Transverse colon (tissue), 4 donors: ENCODE results near the gene ELP4. TPM values are rescaled to one million over a fixed set of nuclear protein-coding genes. Genes with fewer than 3 reads are reported as not detected.
"Not testable (repeated sequence)": the region's sequence is repeated elsewhere in the genome, so short reads cannot be mapped to it uniquely, and the experiment has no call there.

ENCODE experiments used
- DNase-seq: peaks from one replicate; pipeline ENCODE4 v3.0.0-alpha.2; 2019
- H3K27ac ChIP-seq, 4 donors: fragments of 200-600 bp; sonication (generic); 2 replicates each; pipeline ENCODE4 v1.5.1; 2016 to 2018; ENCODE audit warnings: inconsistent platforms in 4 of 4
- H3K27me3 ChIP-seq: fragments of 200-600 bp; sonication (generic); 2 replicates; pipeline ENCODE4 v1.5.1; 2017; ENCODE audit warnings: inconsistent platforms
- H3K36me3 ChIP-seq, 4 donors: fragments of 200-600 bp; sonication (generic); 2 replicates each; pipeline ENCODE4 v1.5.1; 2017 to 2019; ENCODE audit warnings: inconsistent platforms in 4 of 4
- H3K4me1 ChIP-seq, 4 donors: fragments of 200-600 bp; sonication (generic); 2 replicates each; pipeline ENCODE4 v1.5.1; 2017 to 2020; ENCODE audit warnings: inconsistent platforms in 4 of 4
- H3K4me3 ChIP-seq, 4 donors: fragments of 200-600 bp; sonication (generic); 1 replicate in 1 of 4; 2 replicates in 3 of 4; pipeline versions ENCODE4 v1.5.1 to v1.6.1; 2017 to 2019; ENCODE audit warnings: inconsistent platforms in 4 of 4
- H3K9me3 ChIP-seq, 2 donors: fragments of 200-600 bp; sonication (generic); 2 replicates each; pipeline ENCODE4 v1.5.1; 2017 to 2019; ENCODE audit warnings: inconsistent platforms in 2 of 2
- CTCF ChIP-seq, 5 experiments: fragments of 200-600 bp in 3 of 5; fragments of 450-650 bp in 2 of 5; sonication (generic) in 3 of 5; IDR thresholded peaks; 1 replicate in 2 of 5; 2 replicates in 3 of 5; pipeline ENCODE4 v1.5.1; 2016 to 2017; ENCODE audit warnings: antibody characterized with exemption in 5 of 5, inconsistent platforms in 3 of 5, mild to moderate bottlenecking in 2 of 5, moderate library complexity in 1 of 5
- EP300 ChIP-seq: sonication (generic); formaldehyde crosslinking; IDR thresholded peaks from one replicate; pipeline ENCODE4 v1.6.1; 2017; ENCODE audit warnings: antibody characterized with exemption, low read depth
- POLR2A ChIP-seq: fragments of 450-650 bp; IDR thresholded peaks from one replicate; pipeline ENCODE4 v1.6.1; 2016; ENCODE audit warnings: antibody characterized with exemption, mild to moderate bottlenecking, moderate library complexity
- POLR2AphosphoS5 ChIP-seq, 3 donors: sonication (generic); formaldehyde crosslinking; IDR thresholded peaks; one replicate each; pipeline ENCODE4 v1.6.1; 2016; ENCODE audit warnings: antibody characterized with exemption in 3 of 3
- WGBS, 2 donors: methylation state at CpG; one replicate each; pipeline ENCODE4 v1.1.5; 2018; ENCODE audit warnings: low coverage in 1 of 2; 5-methylcytosine and 5-hydroxymethylcytosine counted together
- in situ Hi-C, 4 donors: fragments of 200-750 bp; cut with MboI; loops; one replicate each; pipeline versions ENCODE4 v1.15.0 to v1.15.1; 2017; ENCODE audit warnings: low sequenced_read_pairs in 3 of 4, low pct_ligation_motif_present in 1 of 4, low pct_unique_long_range_greater_than_20kb in 1 of 4
- intact Hi-C: fragments of 100-400 bp; cut with DNase I; formaldehyde crosslinking; loops from one replicate; pipeline ENCODE4 v1.15.1; 2023; ENCODE audit warnings: low total_unique reads
- total RNA-seq, 4 donors: library from RNA; depleted of rRNA; stranded (reverse); fragments of >200 nt; gene quantifications; one replicate each; pipeline ENCODE4 v1.1.0, GENCODE V29; 2016

ELP4 gene
- total RNA-seq, 4 donors from 2014 or later = 14.2 to 46.4 (median 23.6) TPM

- Histone ChIP-seq H3K27ac (no peak overlapping the region), H3K36me3 (no peaks in the 10 kb centered on the region), H3K4me1 (peaks cover 0 to 11% (median 3%) of the 10 kb centered on the region in 4 donors), H3K27me3 (no peaks in the 10 kb centered on the region), H3K9me3 (peaks cover 2 to 4% of the 10 kb centered on the region in 2 donors), H3K4me3 (no peak overlapping the region)
- DNase-seq = no peak
- TF ChIP-seq POLR2AphosphoS5 (IDR thresholded peaks at IDR 0.05) (no peak), CTCF (IDR thresholded peaks at IDR 0.05) (no peak), EP300 (no peak), POLR2A (no peak)
- whole genome bisulfite sequencing, 2 donors = 93 to 100% methylated on average over 1 of the region's 1 CpG
- in situ Hi-C loops = no loop called here
- intact Hi-C loops = no loop called here
Measured at GRCh38 chr11:31560842-31561476, 51.4 kb downstream of the ELP4 start.

DNA sequence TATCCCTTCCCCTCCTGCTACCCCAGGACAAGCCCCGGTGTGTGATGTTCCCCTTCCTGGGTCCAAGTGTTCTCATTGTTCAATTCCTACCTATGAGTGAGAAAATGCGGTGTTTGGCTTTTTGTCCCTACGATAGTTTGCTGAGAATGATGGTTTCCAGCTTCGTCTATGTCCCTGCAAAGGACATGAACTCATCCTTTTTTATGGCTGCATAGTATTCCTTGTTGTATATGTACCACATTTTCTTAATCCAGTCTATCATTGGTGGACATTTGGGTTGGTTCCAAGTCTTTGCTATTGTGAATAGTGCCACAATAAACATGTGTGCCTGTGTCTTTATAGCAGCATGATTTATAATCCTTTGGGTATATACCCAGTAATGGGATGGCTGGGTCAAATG is 55.0 kb downstream of the ELP4 start:
- DNase-seq, H3K9me3 ChIP-seq, H3K4me3 ChIP-seq, H3K4me1 ChIP-seq, H3K36me3 ChIP-seq, in situ Hi-C loops, H3K27ac ChIP-seq, intact Hi-C loops, H3K27me3 ChIP-seq: not testable (repeated sequence)
- WGBS, 2 donors = 96 to 97% methylated on average over 4 of the region's 4 CpGs

DNA sequence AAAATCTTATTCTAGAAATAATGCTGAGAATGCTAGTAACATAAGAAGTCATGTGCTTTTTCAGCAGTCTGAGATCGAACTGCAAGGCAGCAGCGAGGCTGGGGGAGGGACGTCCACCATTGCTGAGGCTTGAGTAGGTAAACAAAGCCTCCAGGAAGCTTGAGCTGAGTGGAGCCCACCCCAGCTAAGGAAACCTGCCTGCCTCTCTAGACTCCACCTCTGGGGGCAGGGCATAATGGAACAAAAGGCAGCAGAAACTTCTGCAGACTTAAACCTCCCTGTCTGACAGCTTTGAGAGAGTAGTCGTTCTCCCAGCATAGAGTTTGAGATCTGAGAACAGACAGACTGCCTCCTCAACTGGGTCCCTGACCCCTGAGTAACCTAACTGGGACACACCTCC is 64.6 kb downstream of the ELP4 start:
- H3K4me1 ChIP-seq, H3K27ac ChIP-seq, DNase-seq, intact Hi-C loops, H3K4me3 ChIP-seq, H3K36me3 ChIP-seq, in situ Hi-C loops, H3K27me3 ChIP-seq, H3K9me3 ChIP-seq: not testable (repeated sequence)
- WGBS, 2 donors = 97 to 100% methylated on average over 2 to 4 of the region's 4 CpGs

DNA sequence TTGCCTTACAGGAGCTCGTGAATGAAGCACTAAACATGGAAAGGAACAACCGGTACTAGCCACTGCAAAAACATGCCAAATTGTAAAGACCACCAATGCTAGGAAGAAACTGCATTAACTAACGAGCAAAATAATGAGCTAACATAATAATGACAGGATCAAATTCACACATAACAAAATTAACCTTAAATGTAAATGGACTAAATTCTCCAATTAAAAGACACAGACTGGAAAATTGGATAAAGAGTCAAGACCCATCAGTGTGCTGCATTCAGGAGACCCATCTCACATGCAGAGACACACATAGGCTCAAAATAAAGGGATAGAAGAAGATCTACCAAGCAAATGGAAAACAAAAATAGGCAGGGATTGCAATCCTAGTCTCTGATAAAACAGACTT is 66.2 kb downstream of the ELP4 start:
- H3K36me3 ChIP-seq, H3K27ac ChIP-seq, H3K9me3 ChIP-seq, H3K4me1 ChIP-seq, in situ Hi-C loops, DNase-seq, H3K4me3 ChIP-seq, intact Hi-C loops, H3K27me3 ChIP-seq: not testable (repeated sequence)
- 95 to 100% methylated on average over 3 of the region's 3 CpGs for WGBS, 2 donors

DNA sequence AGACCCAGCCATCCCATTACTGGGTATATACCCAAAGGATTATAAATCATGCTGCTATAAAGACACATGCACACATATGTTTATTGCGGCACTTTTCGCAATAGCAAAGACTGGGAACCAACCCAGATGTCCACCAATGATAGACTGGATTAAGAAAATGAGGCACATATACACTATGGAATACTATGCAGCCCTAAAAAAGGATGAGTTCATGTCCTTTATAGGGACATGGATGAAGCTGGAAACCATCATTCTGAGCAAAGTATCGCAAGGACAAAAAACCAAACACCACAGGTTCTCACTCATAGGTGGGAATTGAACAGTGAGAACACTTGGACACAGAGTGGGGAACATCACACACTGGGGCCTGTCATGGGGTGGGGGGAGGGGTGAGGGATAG is 69.8 kb downstream of the ELP4 start:
- H3K27me3 ChIP-seq, H3K4me3 ChIP-seq, intact Hi-C loops, H3K9me3 ChIP-seq, H3K27ac ChIP-seq, in situ Hi-C loops, H3K4me1 ChIP-seq, H3K36me3 ChIP-seq, DNase-seq: not testable (repeated sequence)
- WGBS, 2 donors = 99 to 100% methylated on average over 2 to 3 of the region's 3 CpGs

GRCh38 chr11:31582697-31583096 is 73.1 kb downstream of the ELP4 start:
- Histone ChIP-seq H3K4me3 (no peak overlapping the region), H3K9me3 (no peaks in the 10 kb centered on the region), H3K27ac (no peak overlapping the region), H3K36me3 (no peaks in the 10 kb centered on the region), H3K4me1 (no peaks in the 10 kb centered on the region), H3K27me3 (no peaks in the 10 kb centered on the region)
- no peak for TF ChIP-seq POLR2A
- no peak for TF ChIP-seq CTCF (IDR thresholded peaks at IDR 0.05)
- no peak for TF ChIP-seq EP300
- TF ChIP-seq POLR2AphosphoS5 (IDR thresholded peaks at IDR 0.05) = no peak
- intact Hi-C loops = no loop called here
- WGBS, 2 donors = 90% methylated on average over 1 of the region's 1 CpG; no CpG with 5 or more reads in 1 of the 2 donors
- no peak for DNase-seq
- in situ Hi-C loops = no loop called here
